H9 (cell line): ENCODE data around the gene ACTA1. TPM values are rescaled to one million over a fixed set of nuclear protein-coding genes. Genes with fewer than 3 reads are reported as not detected.

Experiments
- DNase-seq: peaks from one replicate; pipeline ENCODE4 v3.0.0-alpha.2; 2017
- H2AFZ ChIP-seq: one replicate; pipeline ENCODE4 v1.6.1; 2013; ENCODE audit warnings: mild to moderate bottlenecking, low read length, control low read depth, moderate library complexity
- H2AK5ac ChIP-seq: 2 replicates; pipeline ENCODE4 v1.6.1; 2013; ENCODE audit warnings: low read length, control low read depth, mixed read lengths; ENCODE audit not compliant: insufficient read length
- H2BK120ac ChIP-seq: one replicate; pipeline ENCODE4 v1.6.1; 2013; ENCODE audit warnings: low read depth, mild to moderate bottlenecking, low read length, control low read depth, inconsistent platforms; ENCODE audit not compliant: poor library complexity, severe bottlenecking
- H2BK12ac ChIP-seq: 2 replicates; pipeline ENCODE4 v1.6.1; 2013; ENCODE audit warnings: low read length, control low read depth, mixed read lengths, low read depth; ENCODE audit not compliant: insufficient read length
- H2BK15ac ChIP-seq: 2 replicates; pipeline ENCODE4 v1.6.1; 2013; ENCODE audit warnings: low read depth, low read length, control low read depth
- H2BK20ac ChIP-seq: one replicate; pipeline ENCODE4 v1.6.1; 2013; ENCODE audit warnings: low read depth, mild to moderate bottlenecking, low read length, control low read depth, inconsistent platforms; ENCODE audit not compliant: poor library complexity, severe bottlenecking
- H2BK5ac ChIP-seq: 2 replicates; pipeline ENCODE4 v1.6.1; 2013; ENCODE audit warnings: low read length, control low read depth, mixed read lengths; ENCODE audit not compliant: insufficient read length
- H3K14ac ChIP-seq: 2 replicates; pipeline ENCODE4 v1.6.1; 2013; ENCODE audit warnings: low read length, control low read depth; ENCODE audit not compliant: insufficient read depth
- H3K18ac ChIP-seq: 2 replicates; pipeline ENCODE4 v1.6.1; 2013; ENCODE audit warnings: low read depth, mild to moderate bottlenecking, mixed read lengths, low read length, control low read depth; ENCODE audit not compliant: insufficient read length
- H3K23ac ChIP-seq: 2 replicates; pipeline ENCODE4 v1.6.1; 2013; ENCODE audit warnings: low read length, control low read depth, mixed read lengths, low read depth; ENCODE audit not compliant: insufficient read length
- H3K23me2 ChIP-seq: 2 replicates; pipeline ENCODE4 v1.6.1; 2013; ENCODE audit warnings: low read depth, mild to moderate bottlenecking, mixed read lengths, low read length, control low read depth; ENCODE audit not compliant: insufficient read length, poor library complexity, severe bottlenecking
- H3K27ac ChIP-seq: 2 replicates; pipeline ENCODE4 v1.5.1; 2013; ENCODE audit warnings: low read length, control low read depth, mixed read lengths, low read depth; ENCODE audit not compliant: insufficient read length
- H3K27me3 ChIP-seq: 2 replicates; pipeline ENCODE4 v1.6.1; 2013; ENCODE audit warnings: low read length, control low read depth, inconsistent platforms; ENCODE audit not compliant: insufficient read depth
- H3K4ac ChIP-seq: 2 replicates; pipeline ENCODE4 v1.6.1; 2013; ENCODE audit warnings: low read depth, mild to moderate bottlenecking, control low read depth, inconsistent platforms, low read length, moderate library complexity
- H3K4me1 ChIP-seq: 2 replicates; pipeline ENCODE4 v1.6.1; 2013; ENCODE audit warnings: low read length, control low read depth, inconsistent platforms; ENCODE audit not compliant: insufficient read depth
- H3K4me2 ChIP-seq: 2 replicates; pipeline ENCODE4 v1.6.1; 2013; ENCODE audit warnings: low read length, control low read depth, mixed read lengths; ENCODE audit not compliant: insufficient read length, insufficient read depth
- H3K56ac ChIP-seq: 2 replicates; pipeline ENCODE4 v1.6.1; 2013; ENCODE audit warnings: low read depth, mild to moderate bottlenecking, mixed read lengths, low read length, control low read depth; ENCODE audit not compliant: insufficient read length
- H3K79me1 ChIP-seq: 2 replicates; pipeline ENCODE4 v1.6.1; 2013; ENCODE audit warnings: low read depth, mild to moderate bottlenecking, moderate library complexity, low read length, control low read depth, inconsistent platforms; ENCODE audit not compliant: insufficient read depth, poor library complexity, severe bottlenecking
- H3K79me2 ChIP-seq: 2 replicates; pipeline ENCODE4 v1.6.1; 2013; ENCODE audit warnings: low read length, control low read depth, inconsistent platforms; ENCODE audit not compliant: insufficient read depth
- H3K9ac ChIP-seq: 2 replicates; pipeline ENCODE4 v1.6.1; 2013; ENCODE audit warnings: low read length, control low read depth, mixed read lengths; ENCODE audit not compliant: insufficient read length; ENCODE audit errors: extremely low read depth
- H3K9me3 ChIP-seq: one replicate; pipeline ENCODE4 v1.6.1; 2013; ENCODE audit warnings: low read depth, low read length, inconsistent platforms; ENCODE audit not compliant: control insufficient read depth
- H3T11ph ChIP-seq: one replicate; pipeline ENCODE4 v1.6.1; 2013; ENCODE audit warnings: mild to moderate bottlenecking, low read length, control low read depth, inconsistent platforms
- H4K20me1 ChIP-seq: one replicate; pipeline ENCODE4 v1.6.1; 2013; ENCODE audit not compliant: control insufficient read depth, insufficient read length, insufficient read depth
- H4K5ac ChIP-seq: 2 replicates; pipeline ENCODE4 v1.6.1; 2013; ENCODE audit warnings: low read depth, mild to moderate bottlenecking, mixed read lengths, low read length, control low read depth; ENCODE audit not compliant: insufficient read length
- H4K8ac ChIP-seq: replicated peaks from 2 replicates; pipeline ENCODE4 v1.6.1; 2013; ENCODE audit warnings: low read length, control low read depth, mixed read lengths, low read depth; ENCODE audit not compliant: insufficient read length
- H4K91ac ChIP-seq: 2 replicates; pipeline ENCODE4 v1.6.1; 2013; ENCODE audit warnings: low read depth, mild to moderate bottlenecking, moderate library complexity, mixed read lengths, low read length, control low read depth; ENCODE audit not compliant: insufficient read length
- H3K27ac Mint-ChIP-seq, 3 experiments: 2 replicates in 2 of 3; 3 replicates in 1 of 3; pipeline ENCODE4 v1.8.0; 2020 to 2021; ENCODE audit warnings: mixed read lengths in 3 of 3, mild to moderate bottlenecking in 1 of 3, moderate library complexity in 1 of 3
- H3K27me3 Mint-ChIP-seq: 2 replicates; pipeline ENCODE4 v1.8.0; 2021; ENCODE audit warnings: low read depth, mild to moderate bottlenecking, moderate library complexity, mixed read lengths
- H3K36me3 Mint-ChIP-seq, 3 experiments: 2 replicates in 2 of 3; 3 replicates in 1 of 3; pipeline ENCODE4 v1.8.0; 2020 to 2021; ENCODE audit warnings: low read depth in 3 of 3, mixed read lengths in 3 of 3; ENCODE audit not compliant: insufficient read depth in 1 of 3
- H3K4me1 Mint-ChIP-seq, 2 experiments: 2 replicates each; pipeline ENCODE4 v1.8.0; 2020; ENCODE audit warnings: mixed read lengths in 2 of 2
- H3K4me3 Mint-ChIP-seq, 2 experiments: 2 replicates in 1 of 2; 3 replicates in 1 of 2; pipeline ENCODE4 v1.8.0; 2020 to 2021; ENCODE audit warnings: mild to moderate bottlenecking in 2 of 2, mixed read lengths in 2 of 2, moderate library complexity in 1 of 2
- H3K9me3 Mint-ChIP-seq, 2 experiments: 2 replicates in 1 of 2; 3 replicates in 1 of 2; pipeline ENCODE4 v1.8.0; 2020; ENCODE audit warnings: mild to moderate bottlenecking in 2 of 2, mixed read lengths in 2 of 2, moderate library complexity in 1 of 2
- CTCF ChIP-seq: fragments of 200-600 bp; sonication (generic); conservative IDR thresholded peaks from 3 replicates; pipeline ENCODE4 v1.8.0; 2021; ENCODE audit warnings: antibody characterized with exemption, mild to moderate bottlenecking
- WGBS: extraction: QIAGEN DNeasy Blood & Tissue Kit; methylation state at CpG from one replicate; pipeline ENCODE4 v1.1.7; 2013; ENCODE audit warnings: missing lambda C conversion rate, low lambda C conversion rate, mixed read lengths; ENCODE audit not compliant: insufficient read length; ENCODE audit errors: extremely low coverage; 5-methylcytosine and 5-hydroxymethylcytosine counted together
- total RNA-seq: library from RNA; stranded (reverse); gene quantifications from 2 replicates; pipeline ENCODE4 v1.2.1, GENCODE V29; 2021

ACTA1 gene
- total RNA-seq, 1 experiment from 2014 or later: 48.5 TPM

GRCh38 chr1:229471175-229471574, 37.3 kb upstream of the ACTA1 start:
- Histone ChIP-seq H2AFZ (no peak overlapping the region), H3K9ac (no peak overlapping the region), H3K27ac (no peak overlapping the region), H2BK12ac (no peak overlapping the region), H3K4ac (no peak overlapping the region), H3K4me1 (no peaks in the 10 kb centered on the region), H2BK120ac (no peak overlapping the region), H3K79me2 (no peaks in the 10 kb centered on the region), H3K23me2 (no peaks in the 10 kb centered on the region), H4K5ac (no peak overlapping the region), H3K4me2 (no peak overlapping the region), H4K8ac (no peak overlapping the region), H3K27me3 (no peaks in the 10 kb centered on the region), H4K20me1 (no peaks in the 10 kb centered on the region), H2BK5ac (no peak overlapping the region), H2BK20ac (no peak overlapping the region), H3K23ac (no peak overlapping the region), H3K79me1 (no peaks in the 10 kb centered on the region), H2AK5ac (no peak overlapping the region), H4K91ac (no peak overlapping the region), H2BK15ac (no peak overlapping the region), H3K14ac (no peak overlapping the region), H3T11ph (no peak overlapping the region), H3K56ac (no peak overlapping the region), H3K18ac (no peak overlapping the region), H3K9me3 (no peaks in the 10 kb centered on the region)
- H3K4me3 Mint-ChIP-seq: no peak overlapping the region
- no peak for DNase-seq
- H3K9me3 Mint-ChIP-seq: no peaks in the 10 kb centered on the region
- H3K27ac Mint-ChIP-seq: peak overlapping the region in 1 of 3 experiments; percentile 87; a peak in 3 of 7 replicates
- TF ChIP-seq CTCF: no peak
- H3K36me3 Mint-ChIP-seq: peaks cover 19 to 73% (median 52%) of the 10 kb centered on the region in 3 experiments; a peak in 6 of 7 replicates
- no peaks in the 10 kb centered on the region for H3K4me1 Mint-ChIP-seq
- no peaks in the 10 kb centered on the region for H3K27me3 Mint-ChIP-seq
- WGBS: no CpG with 5 or more reads among the region's 3 CpGs
